Amniotic epithelial cell (primary cell): ENCODE results near the gene CRACDL.
A peak's percentile ranks its signal among the peaks of the same experiment; 100 is the strongest.
"Not testable (repeated sequence)": the region's sequence is repeated elsewhere in the genome, so short reads cannot be mapped to it uniquely, and the experiment has no call there.

Experiments
- DNase-seq: peaks from one replicate; pipeline ENCODE4 v3.0.0-alpha.2; 2010; ENCODE audit warnings: low read depth

The CRACDL gene

DNA sequence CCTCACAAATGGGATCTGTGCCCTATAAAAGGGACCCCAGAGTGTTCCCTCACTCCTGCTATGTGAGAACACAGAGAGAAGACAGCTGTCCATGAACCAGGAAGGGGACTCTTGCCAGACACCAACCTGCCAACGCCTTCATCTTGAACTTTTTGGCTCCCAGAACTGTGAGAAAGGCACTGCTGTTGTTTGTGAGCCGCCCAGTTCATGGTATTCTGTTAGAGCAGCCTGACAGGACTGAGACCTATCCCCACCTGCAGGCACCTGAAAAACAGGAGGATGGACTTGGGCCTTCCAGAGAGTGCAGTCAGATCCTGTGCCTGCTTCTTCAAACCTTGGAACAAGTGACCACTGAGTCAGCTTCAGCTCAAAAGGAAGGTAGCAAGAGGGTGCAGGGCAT lies 51.4 kb downstream of the CRACDL start:
- DNase-seq = no peak

DNA sequence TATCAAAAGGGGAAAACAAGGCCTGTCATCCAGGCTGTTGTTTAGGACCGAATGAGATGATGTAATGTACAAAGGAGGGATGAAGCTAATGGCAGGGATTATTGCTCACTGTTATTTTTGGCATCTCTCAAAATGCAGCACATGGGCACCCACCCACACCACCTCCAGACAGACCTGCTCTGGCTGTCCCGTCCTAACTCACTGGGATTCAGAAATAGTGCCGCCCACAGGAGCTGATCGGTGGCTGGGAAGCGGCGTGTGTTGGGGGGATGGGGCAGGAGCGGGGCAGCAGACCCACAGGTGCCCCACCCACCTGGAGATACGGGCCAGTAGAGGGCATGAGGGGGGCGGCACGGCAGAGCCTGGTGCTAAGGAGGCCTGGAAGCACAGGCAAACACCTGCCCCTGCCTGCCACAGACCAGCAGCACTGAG lies 52.2 kb downstream of the CRACDL start:
- no peak for DNase-seq

DNA sequence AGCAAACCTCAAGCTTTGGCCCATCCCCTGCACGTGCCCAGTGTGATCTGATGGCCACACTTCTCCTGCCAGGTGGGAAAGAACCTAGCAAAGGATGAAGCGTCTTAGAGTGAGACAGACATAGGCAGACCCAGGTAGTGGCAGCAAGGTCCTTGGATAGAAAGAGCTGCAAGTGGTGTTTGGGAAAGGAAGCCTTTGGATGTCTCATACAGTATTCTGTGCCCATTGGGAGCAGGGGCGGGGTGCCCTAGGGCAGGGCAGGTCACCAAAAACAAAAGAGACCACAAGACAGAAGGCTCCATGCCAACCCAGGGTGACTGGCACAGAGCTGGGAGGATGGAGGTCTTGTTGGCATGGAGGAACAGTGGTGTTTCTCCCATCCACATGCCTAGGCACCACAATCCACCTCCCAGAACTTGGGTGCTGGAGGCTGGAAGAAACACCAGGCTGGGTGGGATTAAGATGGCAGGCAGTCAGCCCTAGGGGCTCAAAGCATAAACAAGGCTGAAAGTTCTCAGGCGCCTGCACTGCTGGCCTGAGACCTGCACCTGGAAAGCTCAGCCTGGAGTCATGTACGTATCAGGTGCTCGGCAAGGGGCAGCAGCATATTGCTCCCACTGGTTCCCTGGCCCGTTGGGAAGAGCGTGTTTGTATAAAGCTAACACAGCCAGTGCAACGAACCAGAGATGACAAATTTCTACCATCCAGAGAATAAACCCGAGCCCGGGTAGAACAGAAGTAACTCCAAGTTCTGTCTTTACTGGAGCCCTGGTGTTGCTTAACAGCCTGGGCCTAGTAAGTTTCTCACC lies 52.9 kb downstream of the CRACDL start:
- no peak for DNase-seq

DNA sequence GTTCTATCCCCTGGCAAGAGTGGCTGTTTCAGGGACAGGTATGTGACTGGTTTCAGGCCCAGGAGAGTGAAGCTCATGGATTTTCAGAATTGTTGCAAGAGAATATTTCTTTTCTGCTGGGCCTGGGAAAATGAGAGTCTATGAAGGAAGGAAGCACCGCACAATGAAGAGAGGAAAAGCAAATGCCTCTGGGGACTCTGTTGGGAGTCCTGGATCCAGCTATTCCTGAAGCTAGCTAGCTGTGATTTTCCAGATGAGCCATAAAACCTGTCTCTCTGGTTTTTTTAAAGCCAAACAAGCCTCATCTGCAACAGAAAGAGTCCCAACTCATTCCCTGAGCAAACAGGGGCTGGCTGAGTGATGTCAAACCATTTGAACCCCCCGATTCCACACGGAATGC lies 53.7 kb downstream of the CRACDL start:
- no peak for DNase-seq

DNA sequence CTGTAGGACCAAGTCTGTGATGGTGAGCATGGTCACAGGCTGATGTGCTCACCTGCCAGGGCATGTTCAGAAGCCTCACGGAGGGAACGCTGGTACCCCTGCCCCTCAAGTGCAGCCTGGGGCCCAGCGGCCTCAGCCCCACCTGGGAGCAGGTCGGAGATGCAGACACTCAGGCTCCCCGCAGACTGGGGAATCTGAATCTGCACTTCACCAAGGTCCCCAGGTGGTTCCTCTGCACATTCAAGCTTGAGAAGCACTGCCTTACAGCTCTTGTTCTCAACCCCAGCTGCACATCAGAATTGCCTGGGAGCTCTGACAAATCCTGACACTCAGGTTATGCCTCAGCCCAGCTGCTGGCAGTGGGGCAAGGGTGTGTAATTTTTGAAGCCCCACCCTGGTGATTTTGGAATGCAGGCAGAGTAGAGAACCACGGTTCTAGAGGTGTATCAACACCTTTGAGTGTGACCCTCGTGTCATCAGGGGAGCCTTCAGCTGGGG lies 54.8 kb downstream of the CRACDL start:
- no peak for DNase-seq

DNA sequence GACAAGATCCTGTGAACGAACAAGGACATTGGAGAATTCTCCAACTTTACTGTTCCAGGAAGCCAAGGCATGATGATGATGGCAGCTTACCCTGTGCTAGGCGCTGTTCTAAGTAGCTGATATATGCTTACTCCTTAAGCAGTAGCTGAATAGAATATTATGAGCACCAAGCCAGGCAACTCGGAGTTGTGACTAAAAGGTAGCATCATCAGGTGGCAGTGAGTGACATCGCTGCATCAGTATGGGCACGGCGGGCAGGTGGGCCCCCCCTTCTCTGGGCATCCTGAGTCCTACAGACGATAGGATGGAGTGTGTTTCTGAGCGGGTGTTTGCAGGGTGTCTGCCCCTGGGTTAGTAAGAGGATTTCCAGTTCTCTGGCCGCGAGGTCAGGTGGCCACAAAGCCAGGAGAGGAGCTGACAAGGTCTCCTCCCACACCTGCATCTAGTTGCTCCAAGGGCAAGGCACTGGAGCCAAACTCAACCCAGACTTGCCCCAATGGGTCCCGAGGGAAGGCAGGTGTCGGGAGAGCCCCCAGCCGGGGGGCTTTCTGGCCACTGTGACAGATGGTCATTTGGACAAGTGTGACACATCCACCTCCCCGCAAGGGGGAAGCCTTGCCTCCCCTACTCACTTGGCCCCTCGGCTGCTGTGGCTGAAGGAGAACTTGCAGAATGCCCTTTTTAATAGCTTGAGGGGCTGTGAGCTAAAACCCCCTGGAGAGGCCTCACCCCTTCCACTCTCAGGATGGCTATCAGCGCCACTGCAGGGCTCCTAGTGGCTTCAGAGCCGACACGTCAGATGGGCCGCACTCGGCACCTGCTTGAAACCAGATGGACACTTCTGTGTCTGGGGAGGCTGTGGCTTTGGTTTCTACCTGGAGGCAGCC lies 55.5 kb downstream of the CRACDL start:
- no peak for DNase-seq

DNA sequence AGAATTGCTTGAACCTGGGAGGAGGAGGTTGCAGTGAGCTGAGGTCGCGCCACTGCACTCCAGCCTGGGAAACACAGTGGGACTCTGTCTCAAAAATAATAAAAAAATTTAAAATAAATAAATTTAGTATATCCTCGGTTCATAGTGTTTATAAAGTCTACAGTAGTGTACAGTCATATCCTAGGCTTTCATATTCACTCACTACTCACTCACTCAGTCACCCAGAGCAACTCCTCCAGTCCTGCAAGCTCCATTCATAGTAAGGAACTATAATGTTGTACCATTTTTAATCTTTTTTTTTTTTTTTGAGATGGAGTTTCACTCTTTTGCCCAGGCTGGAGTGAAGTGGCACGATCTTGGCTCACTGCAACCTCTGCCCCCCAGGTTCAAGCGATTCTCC lies 58.4 kb downstream of the CRACDL start:
- not testable (repeated sequence) for DNase-seq

DNA sequence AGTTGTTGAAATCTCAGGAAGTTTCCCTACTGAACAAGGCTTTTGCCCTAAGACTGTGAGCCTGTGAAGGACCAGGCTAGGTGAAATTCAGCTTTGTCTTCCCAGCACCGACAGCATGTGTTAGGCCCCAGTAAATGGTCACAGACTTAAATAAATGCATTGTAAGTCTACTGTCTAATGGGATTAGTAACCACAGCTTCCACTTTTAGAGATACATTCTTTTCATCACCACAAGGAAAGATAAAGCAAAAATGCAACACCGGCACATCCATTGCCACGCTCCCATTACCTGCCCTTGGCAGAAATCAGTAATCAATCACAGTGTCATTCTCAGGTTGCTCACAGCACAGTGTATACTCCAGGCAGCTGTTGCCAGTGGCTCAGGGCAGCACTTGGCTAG lies 59.3 kb downstream of the CRACDL start:
- peak; percentile 0 for DNase-seq

DNA sequence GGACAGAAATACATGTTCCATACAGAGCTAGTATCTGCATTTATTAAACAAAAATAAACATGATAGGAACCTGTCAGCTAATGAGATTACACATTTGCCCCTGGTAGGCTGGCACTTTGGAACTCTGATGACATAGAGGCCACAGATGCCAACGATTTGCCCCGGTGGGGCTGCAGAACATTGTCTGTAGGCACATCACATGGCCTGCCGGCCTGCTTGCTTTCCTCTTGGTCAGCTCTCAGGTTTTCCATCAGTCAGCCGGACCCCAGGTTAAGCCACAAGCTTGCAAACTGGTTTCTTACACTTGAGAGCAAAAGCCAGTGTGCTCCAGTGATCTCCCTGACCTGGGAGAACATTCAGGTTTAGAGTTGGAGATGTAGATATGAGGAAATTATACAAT lies 60.3 kb downstream of the CRACDL start:
- no peak for DNase-seq

DNA sequence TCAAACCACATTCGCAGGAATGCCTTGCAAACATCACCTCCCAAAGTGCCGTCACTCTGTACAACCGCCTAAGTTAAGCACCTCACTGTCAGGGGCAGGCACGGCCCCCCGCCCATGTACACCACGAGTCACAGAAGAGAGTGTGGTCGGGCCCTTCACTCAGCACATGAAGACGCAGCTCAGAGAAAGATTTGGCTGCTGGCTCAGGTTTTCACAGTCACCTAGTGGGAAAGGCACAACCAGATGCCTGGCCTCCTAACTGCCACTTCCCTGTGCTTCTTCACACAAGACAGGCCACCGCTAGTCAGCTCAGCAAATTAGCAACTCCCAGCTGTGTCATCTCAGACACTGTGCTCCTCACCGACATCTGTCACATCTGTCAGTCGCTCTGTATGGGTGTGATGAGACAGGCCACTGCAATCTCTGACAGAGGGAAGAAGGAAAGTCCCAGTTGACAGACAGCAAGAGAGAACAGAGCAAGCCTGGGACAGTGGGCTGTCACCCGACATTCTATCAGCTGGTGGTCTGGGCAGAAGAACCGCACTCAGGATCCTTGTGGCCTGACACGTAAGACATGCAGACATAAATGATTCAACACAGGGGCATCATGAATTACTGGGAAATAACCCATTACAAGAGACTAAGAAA lies 60.8 kb downstream of the CRACDL start:
- no peak for DNase-seq

DNA sequence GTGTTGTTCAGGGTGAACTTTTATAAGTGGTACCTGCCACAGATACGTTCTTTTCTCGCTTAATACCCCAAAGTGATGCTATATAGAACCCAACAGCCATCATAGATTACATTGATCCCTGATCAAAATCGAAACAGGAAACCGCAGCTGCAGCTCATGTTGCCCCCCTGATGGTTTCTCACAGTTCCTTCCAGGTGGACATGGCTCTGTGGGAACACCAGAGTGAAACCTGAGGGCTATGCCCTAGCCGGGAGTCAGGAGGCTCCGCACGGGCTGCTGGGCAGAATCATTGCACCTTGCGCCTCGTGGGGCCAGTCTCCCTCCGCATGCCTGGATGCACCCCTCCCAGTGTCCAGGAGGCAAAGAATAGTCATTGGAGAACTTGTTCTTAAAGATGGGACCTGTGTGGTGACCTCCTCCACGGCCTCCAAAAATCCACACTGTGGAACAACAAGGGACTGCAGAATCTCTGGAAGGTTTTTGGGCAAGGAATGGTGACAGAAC lies 61.8 kb downstream of the CRACDL start:
- DNase-seq = no peak

DNA sequence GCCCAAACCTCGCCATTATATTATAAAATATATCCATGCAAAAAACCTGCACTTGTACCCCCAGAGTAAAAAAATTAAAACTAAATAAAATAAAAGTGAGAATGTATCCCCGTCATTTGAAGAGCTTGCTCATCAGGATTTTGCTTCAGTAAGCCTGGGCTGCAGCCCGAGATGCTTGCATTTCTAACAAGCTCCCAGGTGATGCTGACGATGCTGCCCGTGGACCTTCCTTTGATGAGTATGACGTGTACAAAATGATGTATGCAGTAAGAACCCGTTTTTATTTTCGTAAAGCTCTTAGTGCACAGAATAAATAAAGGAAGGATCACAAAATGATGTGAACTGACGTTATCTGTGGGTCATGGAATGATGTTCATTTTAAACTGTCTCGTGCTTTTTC lies 63.5 kb downstream of the CRACDL start:
- no peak for DNase-seq

DNA sequence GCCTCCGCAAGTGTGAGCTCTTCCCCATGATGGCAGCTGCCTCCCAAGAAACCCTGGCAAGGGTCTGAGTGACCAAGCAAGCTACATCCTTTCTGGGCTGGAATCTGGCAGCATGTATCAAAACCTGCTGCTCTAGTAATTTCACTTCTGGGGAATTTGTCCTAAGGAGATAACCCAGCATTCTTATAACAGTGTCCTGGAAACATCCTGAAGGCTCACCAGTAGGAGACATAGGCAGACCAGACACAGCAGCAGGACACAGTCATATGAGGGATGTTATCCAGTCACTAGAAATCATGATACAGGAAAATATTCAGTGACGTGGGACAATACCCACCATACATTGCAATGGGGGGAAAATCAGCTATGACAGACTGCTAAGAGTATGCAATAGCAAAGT lies 64.5 kb downstream of the CRACDL start:
- DNase-seq = no peak

DNA sequence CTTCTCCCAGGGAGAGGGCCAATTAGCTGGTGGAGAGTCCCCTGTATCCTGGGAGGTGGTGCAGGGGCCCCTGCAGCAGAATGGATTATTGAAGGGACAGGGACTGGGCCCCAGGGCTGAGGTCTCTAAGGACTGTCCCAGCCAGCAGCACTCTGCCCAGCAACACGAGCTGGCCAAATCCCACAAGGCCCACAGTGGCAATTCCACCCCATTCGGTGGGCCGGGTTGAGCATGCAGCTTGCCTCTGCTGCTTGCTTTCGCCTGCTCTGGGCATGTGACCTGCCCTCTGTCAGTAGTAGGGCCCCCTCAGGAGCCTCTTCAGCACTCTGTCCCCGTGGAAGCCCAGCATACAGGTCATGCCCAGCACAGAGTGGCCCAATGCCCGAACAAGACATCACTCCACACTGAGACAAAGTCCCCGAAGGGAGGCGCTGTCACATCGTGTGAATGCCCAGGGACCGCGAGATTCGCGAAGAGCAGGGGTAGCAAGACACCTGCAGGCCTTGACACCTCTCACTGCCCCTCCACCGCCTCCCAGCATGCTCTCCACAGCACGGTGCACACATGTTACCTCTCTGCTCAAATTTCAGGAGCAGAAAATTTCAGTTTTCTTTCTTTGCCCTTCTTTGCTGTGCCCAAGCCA lies 65.4 kb downstream of the CRACDL start:
- no peak for DNase-seq

DNA sequence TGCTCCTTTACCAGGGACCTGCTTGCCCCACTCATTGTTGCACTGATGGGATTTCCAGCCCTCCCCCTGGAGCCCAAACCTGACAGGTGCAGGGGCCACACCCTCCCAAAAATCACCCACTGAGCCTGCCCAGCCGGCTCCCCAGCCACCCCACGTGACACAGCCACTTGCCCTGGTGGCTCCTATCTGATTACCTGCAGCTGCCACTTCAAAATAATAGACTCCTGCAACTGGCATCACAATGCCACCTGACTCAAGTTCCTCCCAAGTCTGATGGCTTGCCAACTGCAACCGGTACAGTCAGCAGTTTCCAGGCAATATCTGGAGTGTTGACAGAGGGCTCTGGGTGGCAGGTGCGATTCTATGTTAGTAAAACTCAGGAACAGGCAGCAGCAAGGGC lies 66.2 kb downstream of the CRACDL start:
- no peak for DNase-seq

DNA sequence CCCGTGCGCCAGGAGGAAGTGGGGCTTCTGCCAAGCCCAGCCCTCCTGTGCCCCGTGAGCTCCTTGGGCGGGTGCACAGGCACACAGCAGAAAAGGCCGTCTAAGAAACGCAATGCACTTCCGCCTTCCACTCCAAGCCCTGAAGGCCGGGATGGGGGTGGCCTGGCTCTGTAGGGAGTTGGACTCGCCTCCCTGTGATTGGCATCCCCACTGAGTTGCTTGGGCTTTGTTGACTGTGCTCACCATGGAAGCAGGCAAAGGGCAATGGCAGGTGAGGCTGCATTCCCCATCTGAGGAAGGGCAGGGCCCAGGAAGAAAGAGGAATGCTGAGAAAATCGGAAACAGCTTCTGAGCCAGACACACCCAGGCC lies 66.8 kb downstream of the CRACDL start:
- DNase-seq = no peak

DNA sequence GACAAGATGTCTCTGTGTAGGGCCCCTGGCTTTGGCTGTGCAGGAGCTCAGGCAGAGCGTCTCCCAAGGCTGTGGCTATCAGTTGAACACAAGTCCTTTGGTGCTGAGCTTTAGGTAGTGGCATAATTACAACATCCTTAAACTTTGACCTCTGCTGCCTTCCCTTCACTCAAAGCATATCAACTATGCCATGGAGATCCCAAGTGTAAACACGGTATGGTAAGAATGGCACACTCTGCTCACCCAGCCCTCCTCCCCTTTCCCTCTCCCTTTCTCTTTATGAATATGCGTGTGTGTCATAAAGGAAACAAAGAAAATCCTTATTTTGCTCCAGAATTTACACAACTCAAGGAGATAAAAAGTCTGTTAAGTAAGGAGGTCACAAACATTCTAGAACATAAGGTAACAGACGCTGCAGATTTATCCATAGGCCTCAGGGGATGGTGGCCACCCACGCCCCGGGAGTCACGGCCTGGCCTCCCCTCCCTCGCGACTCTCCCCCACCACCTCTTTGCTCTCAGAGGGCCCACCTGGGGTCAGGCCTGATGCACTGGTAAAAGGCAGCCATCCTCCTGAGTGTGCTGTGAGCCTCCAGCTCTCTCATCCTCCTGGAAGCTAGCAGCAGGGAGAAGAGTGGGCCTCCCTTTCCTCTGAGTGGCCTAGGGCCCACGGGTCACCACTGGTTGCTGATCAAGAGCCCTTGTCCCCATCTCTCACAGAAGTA lies 67.3 kb downstream of the CRACDL start:
- no peak for DNase-seq

DNA sequence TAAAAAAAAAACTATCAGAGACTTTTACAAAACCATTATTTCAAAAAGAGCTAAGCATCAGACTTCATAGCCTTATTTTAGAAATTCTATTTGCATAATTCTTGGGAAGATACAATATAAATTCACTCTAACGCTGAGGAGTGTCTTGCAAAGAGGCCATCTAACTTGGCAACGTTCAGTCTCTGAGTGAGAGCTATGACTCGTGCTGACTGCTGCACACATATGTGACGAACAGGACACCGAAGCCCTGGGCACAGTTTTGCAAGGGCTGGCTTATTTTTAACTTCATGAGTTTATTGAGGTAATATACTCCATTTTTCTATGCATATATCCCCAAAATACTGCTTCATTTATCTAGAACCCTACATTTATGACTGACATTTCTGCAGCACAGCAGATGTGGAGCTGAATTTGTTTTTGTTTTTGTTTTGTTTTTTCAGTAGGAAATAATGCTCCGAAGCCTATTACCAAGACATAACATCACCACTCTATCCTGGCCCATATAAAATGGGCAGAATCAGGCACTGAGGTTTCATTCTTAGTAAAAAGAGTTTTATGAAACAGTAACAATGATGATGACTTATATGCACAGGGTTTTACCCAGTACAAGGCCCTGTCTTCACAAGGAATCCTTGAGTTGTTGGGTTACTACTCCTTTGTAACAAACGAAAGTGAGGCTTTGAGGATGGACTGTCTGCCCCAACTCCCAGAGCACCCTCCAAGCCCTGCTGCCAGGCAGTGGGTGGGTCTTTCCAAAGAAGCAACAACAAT lies 68.3 kb downstream of the CRACDL start:
- DNase-seq = peak; percentile 1

DNA sequence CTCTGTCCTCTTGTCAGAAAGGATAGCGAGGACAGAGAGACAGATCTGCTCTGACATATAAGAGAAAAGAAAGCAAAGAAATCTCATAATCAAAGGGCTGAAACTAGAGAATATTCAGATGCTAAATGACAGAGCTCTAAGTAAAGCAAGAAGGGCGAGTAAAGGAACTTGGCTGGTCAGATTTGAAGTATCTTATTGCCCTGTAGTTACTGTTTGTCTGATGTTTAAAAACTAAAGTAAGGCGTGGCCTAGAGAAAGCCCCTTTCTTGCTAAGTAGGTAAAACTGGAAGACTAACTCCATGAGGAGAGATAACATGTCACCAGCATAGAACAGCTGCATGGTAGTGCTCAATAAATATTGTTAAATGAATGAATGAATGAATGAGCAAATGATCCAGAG lies 70.0 kb downstream of the CRACDL start:
- no peak for DNase-seq

DNA sequence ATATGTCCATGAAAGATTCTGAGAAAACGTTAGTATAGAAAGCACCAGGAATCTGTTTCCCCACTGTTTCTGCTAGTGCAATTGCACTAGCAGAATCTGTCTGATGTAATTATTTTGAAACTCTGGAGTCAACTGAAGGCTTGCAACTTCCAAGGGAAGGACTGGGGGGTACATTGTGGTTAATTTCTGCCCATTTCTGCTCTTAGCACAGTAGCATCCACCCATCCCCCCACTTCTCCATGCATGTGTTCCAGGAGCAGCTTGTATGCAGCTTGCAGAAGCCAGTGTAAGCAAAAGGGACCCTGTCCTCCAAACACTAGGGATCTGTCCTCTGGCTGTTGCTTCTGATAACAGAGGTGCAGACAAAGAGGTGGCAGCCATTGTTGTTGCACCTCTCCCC lies 74.4 kb downstream of the CRACDL start:
- no peak for DNase-seq

DNA sequence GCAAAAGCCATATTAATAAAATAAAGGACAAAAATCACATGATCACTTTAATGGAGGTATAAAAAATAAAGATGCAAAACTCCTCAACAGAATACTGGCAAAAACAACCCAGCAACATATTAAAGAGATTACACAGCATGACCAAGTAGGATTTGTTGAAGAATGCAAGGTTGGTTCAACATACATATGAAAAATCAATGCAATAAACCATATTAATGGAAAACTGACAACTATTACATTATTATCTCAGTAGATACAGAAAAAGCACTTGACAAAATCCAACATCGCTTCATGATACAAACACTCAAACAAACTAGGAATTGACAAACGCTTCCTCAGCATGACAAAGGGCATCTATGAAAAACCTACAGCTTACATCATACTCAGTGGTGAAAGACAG lies 76.7 kb downstream of the CRACDL start:
- no peak for DNase-seq
